ENCODE measurements around the gene GJB1. TPM values are rescaled to one million over a fixed set of nuclear protein-coding genes. Genes with fewer than 3 reads are reported as not detected.
"Not testable (repeated sequence)": the region's sequence is repeated elsewhere in the genome, so short reads cannot be mapped to it uniquely, and the experiment has no call there.

GJB1 gene
- not detected in 2 replicates for total RNA-seq (2014; rRNA removed; shearing (Covaris generic))

DNA sequence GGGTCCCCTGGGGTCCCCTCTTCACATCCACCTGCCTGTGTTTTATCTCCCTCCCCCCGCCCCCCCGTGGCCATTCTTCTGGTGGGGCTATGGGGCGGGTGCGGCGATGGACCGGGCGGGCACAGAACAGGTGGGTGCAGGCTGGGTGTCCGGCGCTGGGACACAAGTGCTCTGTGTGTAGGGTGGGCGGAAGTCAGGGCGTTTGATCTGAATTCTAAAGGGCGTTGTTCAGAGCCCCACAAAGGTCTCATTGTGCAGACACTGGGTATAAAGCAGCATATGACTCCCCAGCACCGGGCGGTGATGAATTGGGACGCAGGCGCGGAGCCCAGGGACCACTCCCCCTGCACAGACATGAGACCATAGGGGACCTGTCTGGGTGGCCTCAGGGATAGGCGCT is at the start of gene GJB1:
GJB1 (plus strand) TSS at position 296 of the 400 bp plus-strand sequence. CDS start 484 bp downstream, outside the sequence.
- Histone ChIP-seq H3K4me3 (no peak within 1 kb of the TSS), H3K27me3 (replicated peaks) (no peaks in the 10 kb centered on the region), H3K9me3 (replicated peaks) (no peaks in the 10 kb centered on the region), H3K27ac (no peak within 1 kb of the TSS), H3K36me3 (no peaks in the 10 kb centered on the region), H3K4me1 (replicated peaks) (no peaks in the 10 kb centered on the region)
- DNase-seq (ENCODE audit: low read depth in 1 of 2, low spot score in 2 of 2): peak in 1 of 2 experiments; percentile 11

DNA sequence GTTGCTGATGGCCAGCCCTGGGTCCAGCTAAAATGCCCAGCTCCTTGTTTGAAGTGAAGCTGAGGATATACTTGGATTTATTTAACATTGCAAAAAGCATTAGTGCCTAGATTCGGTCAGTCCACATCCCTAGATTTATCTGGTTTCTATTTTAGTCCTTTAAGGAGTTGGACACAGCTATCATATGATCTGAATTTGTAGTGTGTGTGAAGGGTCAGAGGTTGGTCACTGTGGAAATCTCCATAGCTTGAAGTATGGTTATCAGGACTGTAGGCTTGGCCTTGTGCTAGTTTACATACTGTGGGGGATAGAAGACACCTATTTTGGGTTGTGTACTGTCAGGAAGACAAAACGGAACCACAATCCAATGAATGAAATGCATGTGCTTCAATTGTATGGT is 49.6 kb upstream of the GJB1 start:
- H3K9me3 ChIP-seq (replicated peaks): no peaks in the 10 kb centered on the region
- no peak for DNase-seq (ENCODE audit: low read depth in 1 of 2, low spot score in 2 of 2)
- H3K4me1 ChIP-seq (replicated peaks): no peaks in the 10 kb centered on the region
- H3K27ac ChIP-seq: no peak overlapping the region
- H3K36me3 ChIP-seq: no peaks in the 10 kb centered on the region
- H3K27me3 ChIP-seq (replicated peaks): no peaks in the 10 kb centered on the region
- H3K4me3 ChIP-seq: no peak overlapping the region

DNA sequence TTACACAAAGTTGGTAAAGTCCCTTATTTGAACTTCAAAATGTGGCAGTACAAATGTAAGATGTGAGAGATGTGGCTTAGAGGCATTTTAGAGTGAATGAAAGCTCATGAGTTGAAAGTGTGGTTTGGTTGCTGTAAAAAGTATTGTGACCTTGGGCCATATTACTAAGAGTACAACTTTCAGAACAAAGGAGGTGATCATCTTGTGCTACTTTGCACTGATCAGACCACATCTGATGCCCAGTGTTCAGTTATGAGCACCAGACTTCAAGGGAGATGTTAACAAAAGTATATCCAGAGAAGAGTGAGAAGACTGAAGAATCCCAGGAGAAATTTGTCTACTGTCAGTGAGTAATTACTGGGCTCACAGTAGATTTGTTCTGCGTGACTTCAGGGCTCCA is 48.2 kb upstream of the GJB1 start:
- Histone ChIP-seq H3K4me3 (no peak overlapping the region), H3K27ac (no peak overlapping the region), H3K36me3 (no peaks in the 10 kb centered on the region), H3K4me1 (replicated peaks) (no peaks in the 10 kb centered on the region), H3K9me3 (replicated peaks) (no peaks in the 10 kb centered on the region), H3K27me3 (replicated peaks) (no peaks in the 10 kb centered on the region)
- no peak for DNase-seq (ENCODE audit: low read depth in 1 of 2, low spot score in 2 of 2)

DNA sequence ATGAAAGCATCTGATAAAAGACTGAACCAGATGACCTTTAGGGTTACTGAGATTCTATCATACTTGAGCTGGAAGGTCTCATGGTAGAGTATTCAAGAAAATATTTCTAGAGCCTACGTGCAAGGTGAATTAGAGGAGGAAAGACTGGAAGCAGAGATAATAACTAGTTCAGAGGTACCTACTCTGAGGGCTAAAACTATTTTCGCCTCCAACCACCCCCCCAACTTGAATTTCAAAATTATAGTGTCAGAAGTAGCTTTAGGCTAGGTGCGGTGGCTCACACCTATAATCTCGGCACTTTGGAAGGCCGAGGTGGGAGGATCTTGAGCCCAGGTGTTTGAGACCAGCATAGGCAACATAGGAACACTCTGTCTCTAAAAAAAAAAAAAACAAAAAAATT is 47.5 kb upstream of the GJB1 start:
- H3K36me3 ChIP-seq: no peaks in the 10 kb centered on the region
- no peak for DNase-seq (ENCODE audit: low read depth in 1 of 2, low spot score in 2 of 2)
- H3K27ac ChIP-seq: no peak overlapping the region
- H3K9me3 ChIP-seq (replicated peaks): no peaks in the 10 kb centered on the region
- no peaks in the 10 kb centered on the region for H3K27me3 ChIP-seq (replicated peaks)
- H3K4me3 ChIP-seq: no peak overlapping the region
- no peaks in the 10 kb centered on the region for H3K4me1 ChIP-seq (replicated peaks)

DNA sequence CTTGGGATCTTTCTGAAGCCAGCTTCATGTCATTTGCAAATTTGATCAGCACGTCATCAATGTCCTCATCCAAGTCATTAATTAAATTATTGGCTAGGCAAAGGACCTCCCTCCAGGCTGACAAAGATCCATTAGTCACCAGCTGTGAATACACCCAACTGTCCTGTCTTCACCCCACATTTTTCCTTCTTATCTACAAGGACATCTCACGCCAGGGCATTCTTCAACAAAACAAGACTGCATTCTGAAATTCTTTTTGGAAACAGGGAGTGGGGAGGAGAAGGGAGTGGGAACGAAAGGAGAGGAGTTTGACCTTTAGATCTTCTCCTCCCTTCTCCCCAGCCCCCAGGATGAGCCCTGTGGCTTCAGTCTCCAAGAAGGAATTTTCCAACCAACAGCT is 45.7 kb upstream of the GJB1 start:
- H3K27ac ChIP-seq: no peak overlapping the region
- DNase-seq (ENCODE audit: low read depth in 1 of 2, low spot score in 2 of 2): no peak
- H3K27me3 ChIP-seq (replicated peaks): no peaks in the 10 kb centered on the region
- H3K4me3 ChIP-seq: no peak overlapping the region
- H3K9me3 ChIP-seq (replicated peaks): no peaks in the 10 kb centered on the region
- no peaks in the 10 kb centered on the region for H3K4me1 ChIP-seq (replicated peaks)
- H3K36me3 ChIP-seq: no peaks in the 10 kb centered on the region

DNA sequence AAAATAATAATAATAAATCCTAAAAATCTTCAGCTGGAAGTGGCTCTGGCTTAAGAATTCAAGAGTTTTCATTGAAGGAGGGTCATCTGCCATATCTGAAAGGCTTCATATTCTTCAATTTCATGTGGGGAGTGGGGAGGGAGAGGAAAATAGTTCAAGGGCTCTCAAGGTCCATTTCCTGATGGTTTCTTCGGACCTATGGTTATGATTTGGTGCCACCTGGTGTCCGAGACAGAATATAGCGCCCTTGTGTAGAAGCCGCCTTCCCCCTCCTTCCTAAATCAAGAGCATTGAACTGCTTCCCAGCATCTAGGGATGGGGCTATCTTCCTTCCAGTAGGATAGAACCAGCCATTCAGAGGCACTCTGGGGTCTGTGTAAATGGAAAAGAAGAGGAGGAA is 44.1 kb upstream of the GJB1 start:
- Histone ChIP-seq H3K4me1 (replicated peaks) (no peaks in the 10 kb centered on the region), H3K4me3 (no peak overlapping the region), H3K9me3 (replicated peaks) (no peaks in the 10 kb centered on the region), H3K27me3 (replicated peaks) (no peaks in the 10 kb centered on the region), H3K36me3 (no peaks in the 10 kb centered on the region), H3K27ac (no peak overlapping the region)
- DNase-seq (ENCODE audit: low read depth in 1 of 2, low spot score in 2 of 2): no peak

DNA sequence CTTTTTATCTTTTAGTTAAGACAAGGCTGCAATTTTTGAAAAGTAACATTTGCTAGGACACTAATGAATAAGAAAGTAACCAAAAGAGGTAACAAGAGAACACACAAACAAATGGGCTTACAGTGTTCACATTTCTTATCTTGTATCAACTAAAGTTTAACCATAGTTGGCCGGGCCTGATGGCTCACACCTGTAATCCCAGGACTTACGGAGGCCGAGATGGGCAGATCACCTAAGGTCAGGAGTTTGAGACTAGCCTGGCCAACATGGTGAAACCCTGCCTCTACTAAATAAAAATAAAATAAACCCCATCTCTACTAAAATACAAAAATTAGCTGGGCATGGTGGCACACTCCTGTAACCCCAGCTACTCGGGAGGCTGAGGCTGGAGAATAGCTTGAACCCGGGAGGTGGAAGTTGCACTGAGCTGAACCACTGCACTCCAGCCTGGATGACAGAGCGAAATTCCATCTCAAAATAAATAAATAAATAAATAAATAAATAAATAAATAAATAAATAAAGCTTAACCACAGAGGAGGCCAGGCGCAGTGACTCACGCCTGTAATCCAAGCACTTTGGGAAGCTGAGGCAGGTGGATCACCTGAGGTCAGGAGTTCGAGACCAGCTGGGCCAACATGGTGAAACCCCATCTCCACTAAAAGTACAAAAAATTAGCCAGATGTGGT is 42.3 kb upstream of the GJB1 start:
- not testable (repeated sequence) for DNase-seq (ENCODE audit: low read depth in 1 of 2, low spot score in 2 of 2); H3K27me3 ChIP-seq (replicated peaks); H3K9me3 ChIP-seq (replicated peaks); H3K36me3 ChIP-seq; H3K4me1 ChIP-seq (replicated peaks); H3K27ac ChIP-seq; H3K4me3 ChIP-seq

DNA sequence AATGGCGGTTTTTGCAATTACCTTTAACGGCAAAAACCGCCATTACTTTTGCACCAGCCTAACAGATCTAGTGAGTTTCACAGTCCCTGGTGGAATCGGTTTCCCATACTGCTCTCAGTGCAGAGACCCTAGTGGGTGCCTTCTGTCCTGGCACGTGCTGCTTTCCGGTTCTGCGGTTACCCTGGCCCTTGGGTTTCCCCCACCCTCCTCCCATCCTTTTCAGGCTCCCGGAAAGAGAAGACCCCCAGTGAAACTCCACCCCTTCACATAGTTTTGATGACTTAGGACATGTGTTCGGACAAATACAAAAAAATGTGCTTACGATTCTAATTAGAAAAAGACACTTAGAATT is 41.5 kb upstream of the GJB1 start:
- no peaks in the 10 kb centered on the region for H3K36me3 ChIP-seq
- no peak for DNase-seq (ENCODE audit: low read depth in 1 of 2, low spot score in 2 of 2)

DNA sequence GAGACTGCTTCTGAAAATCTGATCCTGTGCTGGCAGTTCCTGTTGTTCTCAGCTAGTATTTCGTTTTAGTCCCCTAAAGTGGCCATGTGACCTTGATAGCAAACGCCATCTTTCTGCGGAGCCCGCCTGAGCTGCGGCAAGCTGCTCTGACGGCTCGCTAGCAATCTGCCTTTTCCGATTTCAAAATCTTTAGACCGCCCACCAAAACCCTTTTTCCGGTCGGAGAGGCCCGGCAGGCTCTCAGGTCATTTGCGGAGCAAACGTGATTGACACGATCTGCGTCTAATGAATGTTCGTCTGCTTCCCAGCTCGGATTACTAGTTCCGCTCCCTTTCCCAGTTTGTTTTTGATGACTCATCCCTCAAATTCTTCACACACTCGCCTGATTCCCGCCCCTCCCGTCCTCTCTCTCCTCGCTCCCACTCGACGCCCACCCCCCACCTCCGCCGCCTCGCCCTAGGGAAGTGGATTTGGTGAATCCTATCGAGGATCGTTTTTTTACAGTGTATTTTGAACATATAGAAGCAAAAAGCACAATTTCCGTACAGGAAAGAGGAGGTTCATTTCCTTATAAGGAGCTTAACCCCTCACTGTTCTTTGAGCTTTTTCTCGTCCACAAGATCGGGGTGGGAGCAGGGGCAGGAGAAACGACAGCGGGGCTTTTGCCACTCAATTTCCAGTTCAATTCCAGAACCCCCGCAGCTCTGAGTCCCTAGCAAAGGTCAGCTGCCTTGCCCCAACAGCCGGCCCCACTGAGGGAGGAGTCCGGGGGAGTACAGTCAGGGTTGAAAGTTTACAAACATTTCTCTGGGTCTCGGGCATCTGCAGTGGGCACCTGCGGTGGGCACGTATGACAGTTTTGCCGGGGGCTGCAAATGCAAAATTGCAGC is 40.9 kb upstream of the GJB1 start:
- no peak overlapping the region for H3K4me3 ChIP-seq
- no peaks in the 10 kb centered on the region for H3K36me3 ChIP-seq
- H3K27ac ChIP-seq: no peak overlapping the region
- no peaks in the 10 kb centered on the region for H3K27me3 ChIP-seq (replicated peaks)
- no peak for DNase-seq (ENCODE audit: low read depth in 1 of 2, low spot score in 2 of 2)
- no peaks in the 10 kb centered on the region for H3K4me1 ChIP-seq (replicated peaks)
- no peaks in the 10 kb centered on the region for H3K9me3 ChIP-seq (replicated peaks)

More for the DNA sequence above, 41.5 kb upstream of the GJB1 start:
- Histone ChIP-seq H3K4me3 (no peak overlapping the region), H3K27me3 (replicated peaks) (no peaks in the 10 kb centered on the region), H3K27ac (no peak overlapping the region), H3K4me1 (replicated peaks) (no peaks in the 10 kb centered on the region), H3K9me3 (replicated peaks) (no peaks in the 10 kb centered on the region)

DNA sequence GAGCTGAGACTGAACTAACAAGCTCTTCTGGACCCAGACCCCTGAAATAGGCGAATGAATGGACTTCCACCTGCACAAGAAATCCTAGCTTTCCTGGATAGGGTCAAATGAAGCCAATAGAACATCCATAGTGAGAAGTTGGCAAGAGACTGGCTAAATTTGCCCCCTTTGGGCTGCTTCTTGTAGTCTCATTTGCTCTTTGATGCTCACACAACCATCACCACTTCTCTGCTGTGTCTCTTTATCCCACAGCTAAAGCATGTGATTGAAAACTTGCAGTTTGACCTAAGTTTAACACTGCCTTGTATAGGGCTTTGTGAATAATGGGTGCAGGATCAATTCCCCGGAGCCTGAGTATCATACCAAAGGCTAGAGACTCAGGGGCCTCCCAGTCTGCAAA is 40.2 kb upstream of the GJB1 start:
- no peaks in the 10 kb centered on the region for H3K27me3 ChIP-seq (replicated peaks)
- no peak for DNase-seq (ENCODE audit: low read depth in 1 of 2, low spot score in 2 of 2)
- no peak overlapping the region for H3K27ac ChIP-seq
- no peaks in the 10 kb centered on the region for H3K4me1 ChIP-seq (replicated peaks)
- H3K4me3 ChIP-seq: no peak overlapping the region
- no peaks in the 10 kb centered on the region for H3K36me3 ChIP-seq
- H3K9me3 ChIP-seq (replicated peaks): no peaks in the 10 kb centered on the region

DNA sequence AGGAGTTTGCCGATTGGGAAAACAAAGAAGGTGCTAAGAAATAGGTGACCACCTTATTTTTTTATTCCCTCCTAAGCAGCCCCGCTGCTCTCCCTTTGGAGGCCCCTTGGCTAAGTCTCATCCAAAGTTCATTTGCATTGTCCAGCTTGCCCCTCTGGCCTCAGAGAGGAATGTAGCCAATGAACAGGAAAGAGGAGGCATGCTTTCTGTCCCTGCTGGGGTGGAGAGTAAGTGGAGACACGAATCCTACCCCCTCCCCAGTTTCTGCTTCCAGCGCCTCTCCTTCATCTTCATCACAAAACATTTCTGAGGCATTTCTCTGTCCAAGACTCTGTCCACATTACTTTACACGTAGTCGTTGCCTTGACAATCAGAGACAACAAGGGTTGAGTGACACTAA is 39.7 kb upstream of the GJB1 start:
- Histone ChIP-seq H3K36me3 (no peaks in the 10 kb centered on the region), H3K4me3 (no peak overlapping the region), H3K9me3 (replicated peaks) (no peaks in the 10 kb centered on the region), H3K4me1 (replicated peaks) (no peaks in the 10 kb centered on the region), H3K27ac (no peak overlapping the region), H3K27me3 (replicated peaks) (no peaks in the 10 kb centered on the region)
- DNase-seq (ENCODE audit: low read depth in 1 of 2, low spot score in 2 of 2): no peak

DNA sequence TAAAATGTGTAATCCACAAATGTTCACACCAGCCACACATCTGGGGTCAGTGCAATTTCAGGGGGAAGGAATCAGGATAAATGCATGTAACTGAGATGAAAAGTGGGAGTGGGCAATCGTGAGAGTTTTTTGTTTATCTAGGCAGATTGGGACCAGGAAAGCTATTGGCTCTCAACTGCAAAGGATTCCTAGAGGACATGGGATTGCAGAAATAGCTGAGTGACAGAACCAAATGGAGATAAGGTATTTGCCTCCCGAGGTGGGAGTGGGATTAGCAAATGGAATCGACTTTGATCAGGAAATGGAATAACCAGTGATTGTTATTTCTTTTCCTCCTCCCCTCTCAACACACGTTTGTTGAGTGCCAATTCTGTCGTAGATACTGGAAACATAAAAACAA is 38.9 kb upstream of the GJB1 start:
- no peak for DNase-seq (ENCODE audit: low read depth in 1 of 2, low spot score in 2 of 2)
- Histone ChIP-seq H3K4me1 (replicated peaks) (no peaks in the 10 kb centered on the region), H3K36me3 (no peaks in the 10 kb centered on the region), H3K27me3 (replicated peaks) (no peaks in the 10 kb centered on the region), H3K4me3 (no peak overlapping the region), H3K27ac (no peak overlapping the region), H3K9me3 (replicated peaks) (no peaks in the 10 kb centered on the region)

DNA sequence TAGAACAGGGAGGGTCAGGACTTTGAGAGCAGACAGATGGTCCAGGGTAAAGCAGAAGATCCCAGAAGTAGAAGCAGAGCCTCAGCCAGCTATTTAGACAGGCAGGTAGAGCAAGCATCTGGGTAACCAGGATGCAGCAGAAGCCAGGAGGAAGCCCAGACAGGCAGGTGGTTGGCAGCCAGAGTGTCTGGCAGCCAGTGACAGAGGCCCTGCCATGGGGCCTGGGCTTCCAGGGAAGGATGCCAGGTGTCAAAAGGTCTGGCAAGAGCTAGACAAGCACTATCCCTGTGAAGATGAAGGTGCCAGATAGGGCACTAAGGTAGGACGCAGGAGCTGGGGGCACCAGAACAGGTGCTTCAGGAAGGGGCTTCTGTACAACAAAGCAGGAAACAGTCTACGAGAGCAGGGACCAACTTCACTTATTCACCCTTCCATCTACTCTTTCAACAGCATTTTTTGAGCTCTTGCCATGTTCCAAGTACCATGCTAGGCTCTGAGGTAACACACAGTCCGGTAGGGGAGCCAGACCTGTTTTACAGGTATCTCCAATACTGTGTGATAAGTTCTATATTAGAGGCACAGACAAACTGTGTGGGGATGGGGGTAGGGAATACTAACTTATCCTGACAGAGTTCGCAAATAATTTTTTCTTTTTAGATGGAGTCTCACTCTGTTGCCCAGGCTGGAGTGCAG is 38.1 kb upstream of the GJB1 start:
- no peaks in the 10 kb centered on the region for H3K4me1 ChIP-seq (replicated peaks)
- no peaks in the 10 kb centered on the region for H3K9me3 ChIP-seq (replicated peaks)
- H3K27me3 ChIP-seq (replicated peaks): no peaks in the 10 kb centered on the region
- H3K27ac ChIP-seq: no peak overlapping the region
- DNase-seq (ENCODE audit: low read depth in 1 of 2, low spot score in 2 of 2): no peak
- no peaks in the 10 kb centered on the region for H3K36me3 ChIP-seq
- no peak overlapping the region for H3K4me3 ChIP-seq

DNA sequence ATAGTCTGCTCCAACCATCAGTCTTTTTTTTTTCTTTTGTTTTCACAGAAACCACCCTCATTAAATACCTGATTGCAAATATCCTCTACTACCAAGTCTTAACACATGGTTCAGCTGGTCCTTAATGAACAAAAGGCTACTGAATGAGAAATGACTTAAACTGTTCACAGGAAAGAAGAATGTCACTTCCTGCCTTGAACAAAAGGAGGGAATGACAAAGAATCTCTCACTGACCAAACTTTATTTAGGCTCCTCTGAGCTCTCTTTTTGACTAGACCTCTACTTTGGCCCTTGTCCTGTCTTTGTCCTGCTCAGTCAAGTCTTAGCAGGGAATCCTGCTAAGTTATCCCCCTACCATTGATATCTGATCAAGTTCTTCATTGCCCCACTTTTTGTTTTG is 31.8 kb upstream of the GJB1 start:
- no peaks in the 10 kb centered on the region for H3K36me3 ChIP-seq
- no peak overlapping the region for H3K27ac ChIP-seq
- H3K9me3 ChIP-seq (replicated peaks): no peaks in the 10 kb centered on the region
- H3K4me1 ChIP-seq (replicated peaks): no peaks in the 10 kb centered on the region
- H3K27me3 ChIP-seq (replicated peaks): no peaks in the 10 kb centered on the region
- no peak for DNase-seq (ENCODE audit: low read depth in 1 of 2, low spot score in 2 of 2)
- H3K4me3 ChIP-seq: no peak overlapping the region

Data from SJSA1 (cell line).